Prostate gland (tissue), 2 donors: ENCODE results near the gene RASSF1. TPM values are rescaled to one million over a fixed set of nuclear protein-coding genes. Genes with fewer than 3 reads are reported as not detected.

Experiments
- DNase-seq: peaks from one replicate; pipeline ENCODE4 v3.0.0-alpha.2; 2019; ENCODE audit warnings: low spot score
- H3K27ac ChIP-seq, 2 donors: fragments of 200-600 bp; sonication (generic); 2 replicates each; pipeline ENCODE4 v1.5.1; 2017 to 2019
- H3K27me3 ChIP-seq: fragments of 200-600 bp; sonication (generic); replicated peaks from 2 replicates; pipeline ENCODE4 v1.5.1; 2019; ENCODE audit not compliant: insufficient read depth
- H3K36me3 ChIP-seq, 2 donors: fragments of 200-600 bp; sonication (generic); 1 replicate in 1 of 2; 2 replicates in 1 of 2; pipeline versions ENCODE4 v1.5.1 to v1.8.1; 2017 to 2019
- H3K4me1 ChIP-seq: fragments of 200-600 bp; sonication (generic); replicated peaks from 2 replicates; pipeline ENCODE4 v1.5.1; 2019
- H3K4me3 ChIP-seq, 2 donors: fragments of 200-600 bp; sonication (generic); 2 replicates each; pipeline ENCODE4 v1.5.1; 2017 to 2019
- H3K9me3 ChIP-seq: fragments of 200-600 bp; sonication (generic); 2 replicates; pipeline ENCODE4 v1.5.1; 2017
- POLR2A ChIP-seq: fragments of 450-650 bp; IDR thresholded peaks from one replicate; pipeline ENCODE4 v1.6.1; 2016; ENCODE audit warnings: antibody characterized with exemption, mild to moderate bottlenecking
- POLR2AphosphoS5 ChIP-seq: sonication (generic); formaldehyde crosslinking; IDR thresholded peaks from one replicate; pipeline ENCODE4 v1.6.1; 2017; ENCODE audit warnings: antibody characterized with exemption
- WGBS: methylation state at CpG from one replicate; pipeline ENCODE4 v1.1.5; 2018; 5-methylcytosine and 5-hydroxymethylcytosine counted together
- intact Hi-C: fragments of 100-400 bp; cut with DNase I; formaldehyde crosslinking; loops from one replicate; pipeline ENCODE4 v1.14.2; 2022
- total RNA-seq, 2 donors: library from RNA; depleted of rRNA; stranded (reverse); fragments of >200 nt; gene quantifications; one replicate each; pipeline ENCODE4 v1.1.0, GENCODE V29; 2016
- TF ChIP-seq, protein P1 (sequence below), 4 experiments: fragments of 200-600 bp in 2 of 4; fragments of 450-650 bp in 2 of 4; sonication (generic) in 2 of 4; IDR thresholded peaks; 1 replicate in 3 of 4; 2 replicates in 1 of 4; pipeline ENCODE4 v1.5.1; 2016 to 2019; ENCODE audit warnings: antibody characterized with exemption in 4 of 4, mild to moderate bottlenecking in 2 of 4, moderate library complexity in 2 of 4

RASSF1 gene
- total RNA-seq, 2 donors from 2014 or later: 23.8 to 36.6 TPM

DNA sequence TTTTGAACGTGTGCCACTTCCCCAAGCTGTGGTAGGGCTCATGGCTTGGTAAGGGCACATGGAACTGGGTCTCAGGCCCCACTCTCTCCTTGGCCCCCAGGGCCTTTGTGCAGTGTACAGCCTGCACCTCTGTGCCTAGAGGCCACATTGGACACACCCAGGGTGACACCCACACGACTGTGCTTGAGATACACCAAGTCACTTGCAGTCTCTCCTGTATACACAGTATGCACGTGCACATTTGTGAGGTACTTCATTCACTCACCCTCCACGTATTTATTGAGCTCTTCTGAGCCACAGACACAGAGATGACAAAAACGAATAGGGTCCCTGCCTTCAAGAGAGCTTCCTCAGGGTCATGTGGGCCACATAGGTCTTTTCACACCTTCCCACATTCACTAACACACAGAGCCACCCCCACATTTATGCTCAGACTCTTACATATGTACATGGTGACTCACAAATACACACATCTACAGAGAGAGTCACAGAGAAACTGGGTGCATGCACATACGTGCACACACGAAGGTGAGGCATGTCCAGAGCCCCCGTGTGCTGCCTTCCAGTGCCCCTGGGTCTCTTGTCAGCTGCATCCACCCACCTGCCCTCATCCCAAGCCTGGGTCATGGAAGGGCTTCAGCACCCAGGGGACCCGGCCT lies 28.5 kb upstream of the RASSF1 start:
- Histone ChIP-seq H3K36me3 (no peaks in the 10 kb centered on the region), H3K27me3 (no peaks in the 10 kb centered on the region), H3K4me1 (peaks cover 11% of the 10 kb centered on the region), H3K9me3 (no peaks in the 10 kb centered on the region), H3K4me3 (no peak overlapping the region), H3K27ac (no peak overlapping the region)
- intact Hi-C loops: no loop called here
- no peak for DNase-seq
- 70% methylated on average over 9 of the region's 9 CpGs for WGBS
- TF ChIP-seq POLR2A (no peak), POLR2AphosphoS5 (no peak)
- TF ChIP-seq, protein P1, sequence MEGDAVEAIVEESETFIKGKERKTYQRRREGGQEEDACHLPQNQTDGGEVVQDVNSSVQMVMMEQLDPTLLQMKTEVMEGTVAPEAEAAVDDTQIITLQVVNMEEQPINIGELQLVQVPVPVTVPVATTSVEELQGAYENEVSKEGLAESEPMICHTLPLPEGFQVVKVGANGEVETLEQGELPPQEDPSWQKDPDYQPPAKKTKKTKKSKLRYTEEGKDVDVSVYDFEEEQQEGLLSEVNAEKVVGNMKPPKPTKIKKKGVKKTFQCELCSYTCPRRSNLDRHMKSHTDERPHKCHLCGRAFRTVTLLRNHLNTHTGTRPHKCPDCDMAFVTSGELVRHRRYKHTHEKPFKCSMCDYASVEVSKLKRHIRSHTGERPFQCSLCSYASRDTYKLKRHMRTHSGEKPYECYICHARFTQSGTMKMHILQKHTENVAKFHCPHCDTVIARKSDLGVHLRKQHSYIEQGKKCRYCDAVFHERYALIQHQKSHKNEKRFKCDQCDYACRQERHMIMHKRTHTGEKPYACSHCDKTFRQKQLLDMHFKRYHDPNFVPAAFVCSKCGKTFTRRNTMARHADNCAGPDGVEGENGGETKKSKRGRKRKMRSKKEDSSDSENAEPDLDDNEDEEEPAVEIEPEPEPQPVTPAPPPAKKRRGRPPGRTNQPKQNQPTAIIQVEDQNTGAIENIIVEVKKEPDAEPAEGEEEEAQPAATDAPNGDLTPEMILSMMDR (IDR thresholded peaks at IDR 0.05): no peak

DNA sequence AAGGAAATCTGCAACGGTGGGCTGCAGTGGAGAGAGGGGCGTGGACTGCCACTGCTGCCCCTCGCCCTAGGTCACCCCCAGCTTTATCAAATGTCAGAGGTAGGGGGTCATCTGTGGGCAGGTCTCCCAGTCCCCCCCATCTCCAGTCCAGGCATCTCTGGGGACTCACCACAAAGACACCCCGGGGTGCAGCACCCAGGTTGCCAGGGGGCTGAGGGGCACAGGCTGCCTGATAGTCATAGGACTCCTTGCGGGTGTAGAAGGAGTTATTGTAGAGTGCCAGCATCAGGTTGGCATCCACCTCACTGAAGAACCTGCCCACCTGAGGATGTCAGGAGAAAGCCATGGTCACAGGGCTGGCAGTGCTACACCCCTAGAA lies 25.2 kb upstream of the RASSF1 start:
- Histone ChIP-seq H3K9me3 (no peaks in the 10 kb centered on the region), H3K36me3 (no peaks in the 10 kb centered on the region), H3K4me3 (peak overlapping the region; percentile 43 to 56), H3K27me3 (no peaks in the 10 kb centered on the region), H3K4me1 (peaks cover 11% of the 10 kb centered on the region), H3K27ac (peak overlapping the region in 1 of 2 donors; percentile 63)
- WGBS: 56% methylated on average over 5 of the region's 5 CpGs
- DNase-seq: no peak
- intact Hi-C loops: no loop called here
- TF ChIP-seq POLR2AphosphoS5: no peak
- TF ChIP-seq, protein P1 (IDR thresholded peaks at IDR 0.05): no peak
- TF ChIP-seq POLR2A: no peak

DNA sequence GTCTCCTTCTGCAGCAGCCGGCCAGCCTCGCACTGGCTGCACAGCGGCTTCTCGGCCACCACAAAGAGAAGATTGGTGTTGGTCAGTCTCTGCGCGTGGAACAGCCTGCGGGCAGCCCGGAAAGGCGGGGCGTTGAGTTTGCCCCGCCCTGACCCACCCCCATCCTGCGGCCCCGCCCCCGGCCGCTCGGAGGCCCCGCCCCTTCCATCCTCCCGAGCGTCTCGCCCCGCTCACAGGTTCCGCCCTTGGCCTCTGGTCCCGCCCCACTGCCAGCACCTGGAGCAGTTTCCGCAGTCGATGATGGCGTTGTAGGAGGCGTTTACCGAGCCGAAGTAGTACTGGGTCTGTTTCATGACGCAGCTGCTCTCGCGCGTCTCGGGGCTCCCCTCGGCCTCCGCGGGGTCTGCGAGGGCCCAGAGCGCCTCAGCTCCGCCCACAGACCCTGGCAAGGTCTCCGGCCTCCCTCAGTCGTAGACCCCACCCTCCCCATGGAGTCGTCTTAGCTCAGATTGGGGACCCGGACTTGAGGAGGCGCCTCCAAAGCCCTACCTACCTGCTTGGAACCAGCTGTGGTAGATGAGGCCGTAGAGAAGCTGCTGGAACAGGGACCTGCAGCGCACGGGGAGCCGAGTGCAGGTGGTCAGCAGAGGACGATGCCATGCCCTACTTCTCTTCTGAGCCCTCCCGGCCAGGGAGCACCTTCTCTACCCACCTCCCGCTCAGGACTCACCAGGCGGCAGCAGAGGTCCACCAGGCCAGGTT lies 24.6 kb upstream of the RASSF1 start:
- no peaks in the 10 kb centered on the region for H3K36me3 ChIP-seq
- H3K4me1 ChIP-seq: peaks cover 11% of the 10 kb centered on the region
- peak overlapping the region; percentile 63 to 79 for H3K27ac ChIP-seq
- WGBS: 3% methylated on average over 44 of the region's 53 CpGs
- H3K9me3 ChIP-seq: no peaks in the 10 kb centered on the region
- intact Hi-C loops: no loop called here
- DNase-seq: peak; percentile 91
- H3K4me3 ChIP-seq: peak overlapping the region; percentile 43 to 56
- no peaks in the 10 kb centered on the region for H3K27me3 ChIP-seq
- TF ChIP-seq POLR2AphosphoS5 (peak; percentile 70), POLR2A (peak; percentile 85)
- TF ChIP-seq, protein P1 (IDR thresholded peaks at IDR 0.05): peak in 1 of 4 experiments; percentile 19

DNA sequence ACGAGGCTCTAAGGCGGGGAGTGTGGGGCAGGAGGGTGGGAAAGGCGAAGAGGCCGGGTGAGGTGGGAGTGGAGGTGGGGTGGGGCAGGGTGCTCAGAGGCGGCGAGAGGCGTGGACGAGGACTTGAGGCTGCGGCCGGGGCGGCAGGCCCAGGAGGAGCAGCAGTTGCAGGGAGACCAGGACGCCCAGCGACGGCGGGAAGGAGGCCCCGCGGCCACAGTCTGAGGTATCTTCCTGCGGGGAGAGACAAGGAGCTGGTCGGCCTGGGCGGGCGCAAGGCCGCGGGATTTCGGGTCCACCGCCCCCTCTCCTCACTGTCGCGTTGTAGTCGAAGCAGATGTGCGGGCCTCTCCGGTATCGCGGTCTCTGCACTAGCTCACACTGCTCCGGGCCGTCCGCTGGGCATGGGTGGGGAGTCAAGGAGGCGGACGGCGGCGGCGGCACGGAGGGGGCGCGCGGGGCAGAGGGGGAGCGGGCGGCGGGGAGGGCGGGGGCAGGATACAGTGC lies 24.0 kb upstream of the RASSF1 start:
- DNase-seq: no peak
- WGBS: 6% methylated on average over 32 of the region's 48 CpGs
- Histone ChIP-seq H3K27ac (peak overlapping the region; percentile 63 to 79), H3K36me3 (no peaks in the 10 kb centered on the region), H3K27me3 (no peaks in the 10 kb centered on the region), H3K4me1 (peaks cover 11% of the 10 kb centered on the region), H3K9me3 (no peaks in the 10 kb centered on the region), H3K4me3 (peak overlapping the region; percentile 43 to 56)
- TF ChIP-seq POLR2AphosphoS5 (no peak), POLR2A (no peak)
- TF ChIP-seq, protein P1 (IDR thresholded peaks at IDR 0.05): no peak
- intact Hi-C loops: no loop called here
